NCI-H526 treated with DMSO at 0.1 percent for 48 hours (cell line): ENCODE data around the gene ANGEL2.

Experiments
- DNase-seq: peaks from one replicate; lab custom pipeline; 2025; lab: John Stamatoyannopoulos, UW

Gene ANGEL2

GRCh38 chr1:212951126-212951946 lies 64.3 kb downstream of the ANGEL2 start:
- no peak for DNase-seq

- DNase-seq, result peak; percentile 55
Observed at GRCh38 chr1:212950243-212951125, 65.2 kb downstream of the ANGEL2 start, which contains the start of gene VASH2. VASH2 (plus strand) TSS chr1:212950541; CDS start chr1:212951543, 1,002 bp downstream.

GRCh38 chr1:212949771-212950170 lies 65.9 kb downstream of the ANGEL2 start:
- no peak for DNase-seq

- no peak for DNase-seq
Observed at GRCh38 chr1:212946872-212947271, 68.8 kb downstream of the ANGEL2 start.

GRCh38 chr1:212945463-212946160 lies 70.1 kb downstream of the ANGEL2 start:
- no peak for DNase-seq

GRCh38 chr1:212945056-212945455 lies 70.6 kb downstream of the ANGEL2 start:
- no peak for DNase-seq

- DNase-seq, result no peak
Observed at GRCh38 chr1:212944229-212944901, 71.3 kb downstream of the ANGEL2 start.

GRCh38 chr1:212943393-212943710 lies 72.3 kb downstream of the ANGEL2 start:
- no peak for DNase-seq

GRCh38 chr1:212942679-212943392 lies 72.8 kb downstream of the ANGEL2 start:
- no peak for DNase-seq
